Coronary artery (tissue), 2 donors: Measurements from ENCODE around the gene WFDC11.
"Not testable (repeated sequence)": the region's sequence is repeated elsewhere in the genome, so short reads cannot be mapped to it uniquely, and the experiment has no call there.

Experiments used
- DNase-seq: peaks from one replicate; pipeline ENCODE4 v3.0.0-alpha.2; 2017; ENCODE audit warnings: low spot score
- H3K27ac ChIP-seq, 2 donors: fragments of 200-600 bp; sonication (generic); one replicate each; pipeline ENCODE4 v1.5.1; 2016 to 2019
- H3K4me3 ChIP-seq: fragments of 200-600 bp; sonication (generic); 2 replicates; pipeline ENCODE4 v1.5.1; 2016; ENCODE audit warnings: mild to moderate bottlenecking, moderate library complexity
- CTCF ChIP-seq: fragments of 200-600 bp; sonication (generic); IDR thresholded peaks from one replicate; pipeline ENCODE4 v1.5.1; 2019; ENCODE audit warnings: antibody characterized with exemption

The WFDC11 gene

DNA sequence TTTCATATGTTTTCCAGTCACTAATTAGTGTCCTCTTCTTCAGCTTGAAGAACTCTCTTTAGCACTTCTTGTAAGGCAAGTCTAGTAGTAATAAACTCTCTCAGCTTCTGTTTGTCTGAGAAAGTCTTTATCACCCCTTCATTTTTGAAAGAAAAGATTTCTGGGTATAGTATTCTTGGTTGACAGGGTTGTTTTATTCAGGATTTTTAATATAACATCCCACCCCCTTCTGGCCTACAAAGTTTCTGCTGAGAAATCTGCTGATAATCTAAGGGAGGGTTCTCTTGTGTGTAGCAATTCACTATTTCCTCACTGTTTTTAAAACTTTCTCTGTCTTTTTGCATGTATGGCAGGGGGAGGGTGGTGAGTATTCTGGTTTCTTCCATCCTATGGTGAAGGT is 9.6 kb upstream of the WFDC11 start:
- Histone ChIP-seq H3K4me3 (no peak overlapping the region), H3K27ac (no peak overlapping the region)
- TF ChIP-seq CTCF, result no peak
- DNase-seq, result no peak

- TF ChIP-seq CTCF, result no peak
- H3K27ac ChIP-seq, result no peak overlapping the region
- DNase-seq, result no peak
- no peak overlapping the region for H3K4me3 ChIP-seq
Observed at GRCh38 chr20:45672765-45673164, 2.7 kb upstream of the WFDC11 start.

DNA sequence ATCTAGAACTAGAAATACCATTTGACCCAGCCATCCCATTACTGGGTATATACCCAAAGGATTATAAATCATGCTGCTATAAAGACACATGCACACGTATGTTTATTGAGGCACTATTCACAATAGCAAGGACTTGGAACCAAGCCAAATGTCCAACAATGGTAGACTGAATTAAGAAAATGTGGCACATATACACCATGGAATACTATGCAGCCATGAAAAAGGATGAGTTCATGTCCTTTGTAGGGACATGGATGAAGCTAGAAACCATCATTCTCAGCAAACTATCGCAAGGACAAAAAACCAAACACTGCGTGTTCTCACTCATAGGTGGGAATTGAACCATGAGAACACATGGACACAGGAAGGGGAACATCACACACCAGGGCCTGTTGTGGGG is 13.0 kb downstream of the WFDC11 start:
- DNase-seq, H3K4me3 ChIP-seq, H3K27ac ChIP-seq: not testable (repeated sequence)

DNA sequence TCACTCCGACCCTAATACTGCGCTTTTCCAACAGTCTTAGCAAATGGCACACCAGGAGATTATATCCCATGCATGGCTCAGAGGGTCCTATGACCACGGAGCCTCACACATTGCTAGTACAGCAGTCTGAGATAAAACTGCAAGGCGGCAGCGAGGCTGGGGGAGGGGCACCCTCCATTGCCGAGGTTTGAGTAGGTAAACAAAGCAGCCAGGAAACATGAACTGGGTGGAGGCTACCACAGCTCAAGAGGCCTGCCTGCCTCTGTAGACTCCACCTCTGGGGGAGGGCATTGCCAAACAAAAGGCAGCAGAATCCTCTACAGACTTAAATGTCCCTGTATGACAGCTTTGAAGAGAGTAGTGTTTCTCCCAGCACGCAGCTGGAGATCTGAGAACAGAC is 18.3 kb downstream of the WFDC11 start:
- not testable (repeated sequence) for DNase-seq, H3K27ac ChIP-seq, H3K4me3 ChIP-seq

DNA sequence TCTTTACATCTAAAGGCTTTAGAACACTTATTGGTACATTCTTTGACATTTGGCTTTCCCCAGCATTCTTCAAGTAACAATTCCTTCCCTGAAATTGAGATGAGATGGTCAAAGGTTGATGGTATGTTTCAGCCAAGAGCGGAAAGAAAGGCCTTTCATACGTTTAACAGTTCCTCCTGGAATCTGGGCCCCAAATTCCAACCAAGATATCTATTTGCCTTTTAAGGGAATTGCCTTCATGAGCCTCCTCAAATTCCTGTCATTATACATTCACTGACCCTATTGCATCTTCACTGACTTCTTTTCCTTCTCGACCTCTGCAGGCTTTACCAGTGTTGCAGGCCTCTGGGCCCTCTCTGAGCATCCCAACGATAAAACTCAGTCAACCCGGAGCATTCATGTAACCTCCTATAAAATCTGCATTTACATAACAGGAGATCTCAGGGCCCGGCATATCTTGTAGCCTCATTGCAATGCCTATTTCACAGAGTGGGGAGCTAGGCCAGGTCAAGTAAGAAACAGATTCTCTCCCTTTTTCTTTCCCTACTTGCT is 20.7 kb downstream of the WFDC11 start:
- Histone ChIP-seq H3K27ac (no peak overlapping the region), H3K4me3 (no peak overlapping the region)
- DNase-seq, result no peak
- no peak for TF ChIP-seq CTCF

- no peak overlapping the region for H3K27ac ChIP-seq
- no peak overlapping the region for H3K4me3 ChIP-seq
- TF ChIP-seq CTCF, result no peak
- no peak for DNase-seq
Observed at GRCh38 chr20:45647441-45648050, 22.5 kb downstream of the WFDC11 start.

- no peak for DNase-seq
Observed at GRCh38 chr20:45646875-45647274, 23.2 kb downstream of the WFDC11 start.

GRCh38 chr20:45645869-45646268 is 24.2 kb downstream of the WFDC11 start:
- H3K27ac ChIP-seq, DNase-seq, H3K4me3 ChIP-seq: not testable (repeated sequence)

More at GRCh38 chr20:45646875-45647274, 23.2 kb downstream of the WFDC11 start:
- no peak overlapping the region for H3K27ac ChIP-seq
- TF ChIP-seq CTCF, result no peak
- no peak overlapping the region for H3K4me3 ChIP-seq

DNA sequence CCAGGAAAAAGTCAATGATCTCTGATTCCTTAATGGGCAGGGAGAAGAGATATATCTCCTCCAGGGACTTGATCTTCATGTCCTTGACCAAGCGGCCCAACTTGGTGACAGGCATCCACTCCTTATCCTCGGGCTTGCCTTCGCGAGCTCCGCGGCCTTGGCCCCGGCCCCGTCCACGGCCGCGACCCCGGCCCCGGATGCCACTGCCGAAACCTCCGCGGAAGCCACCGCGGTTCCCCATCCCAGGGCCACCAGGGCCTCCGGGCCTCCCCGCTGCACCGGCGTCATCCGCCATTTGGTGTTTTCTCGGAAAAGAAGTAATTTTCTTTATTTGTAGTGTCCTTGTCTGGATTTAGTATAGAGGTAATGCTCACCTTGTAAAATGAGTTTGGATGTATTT is 29.0 kb downstream of the WFDC11 start:
- DNase-seq, H3K27ac ChIP-seq, H3K4me3 ChIP-seq: not testable (repeated sequence)
